OCI-LY7 (cell line): Measurements from ENCODE around the gene KCNC1. TPM values are rescaled to one million over a fixed set of nuclear protein-coding genes. Genes with fewer than 3 reads are reported as not detected.

Experiments
- BruUV-seq: library from RNA; stranded (reverse); fragments of 400-500 nt; replicated peaks from 2 replicates; lab custom pipeline; 2021; lab: Mats Ljungman, UMichigan
- CTCF ChIA-PET: fragments of 300-600 bp; sonication (Branson Sonifier 250); formaldehyde crosslinking; loops from one replicate; lab custom pipeline; 2022; ENCODE audit warnings: antibody characterized with exemption; ENCODE audit not compliant: unreplicated experiment; lab: Charles Lee
- POLR2A ChIA-PET: fragments of 300-600 bp; sonication (Branson Sonifier 250); formaldehyde crosslinking; loops from one replicate; lab custom pipeline; 2022; ENCODE audit warnings: antibody characterized with exemption; lab: Charles Lee
- DNase-seq: peaks from one replicate; pipeline ENCODE4 v3.0.0-alpha.2; 2015; ENCODE audit warnings: low spot score
- H2AFZ ChIP-seq: fragments of 200-600 bp; sonication (generic), shearing (Covaris generic); 2 replicates; pipeline ENCODE4 v1.6.1; 2014; ENCODE audit warnings: mild to moderate bottlenecking, antibody characterized with exemption, low read length, moderate library complexity
- H3K27ac ChIP-seq: fragments of 200-600 bp; sonication (generic); 2 replicates; pipeline ENCODE4 v1.5.1; 2014; ENCODE audit warnings: mixed run types, low read depth, mild to moderate bottlenecking, moderate library complexity, low read length, inconsistent platforms; ENCODE audit not compliant: poor library complexity, severe bottlenecking
- H3K36me3 ChIP-seq: fragments of 200-600 bp; sonication (generic); 2 replicates; pipeline ENCODE4 v1.6.1; 2014; ENCODE audit warnings: mild to moderate bottlenecking, antibody characterized with exemption, low read length, moderate library complexity, mixed read lengths; ENCODE audit not compliant: insufficient read depth
- H3K4me1 ChIP-seq: fragments of 200-600 bp; sonication (generic); 2 replicates; pipeline ENCODE4 v1.5.1; 2014; ENCODE audit warnings: mild to moderate bottlenecking, low read length; ENCODE audit not compliant: insufficient read depth, poor library complexity, severe bottlenecking
- H3K4me2 ChIP-seq: fragments of 200-600 bp; sonication (generic); 2 replicates; pipeline ENCODE4 v1.6.1; 2014; ENCODE audit warnings: mild to moderate bottlenecking, low read length
- H3K4me3 ChIP-seq: fragments of 200-600 bp; sonication (generic); 2 replicates; pipeline ENCODE4 v1.5.1; 2014; ENCODE audit warnings: mild to moderate bottlenecking, low read depth, low read length; ENCODE audit not compliant: poor library complexity, severe bottlenecking
- H3K79me2 ChIP-seq: fragments of 200-600 bp; sonication (generic); 2 replicates; pipeline ENCODE4 v1.6.1; 2016; ENCODE audit warnings: low read depth, mild to moderate bottlenecking, low read length, moderate library complexity, mixed read lengths; ENCODE audit not compliant: insufficient read depth
- H3K9me2 ChIP-seq: fragments of 200-600 bp; sonication (generic); 2 replicates; pipeline ENCODE4 v1.6.1; 2016; ENCODE audit warnings: mild to moderate bottlenecking, low read length, mixed read lengths; ENCODE audit not compliant: insufficient read depth
- H3K9me3 ChIP-seq: fragments of 200-600 bp; sonication (generic); 2 replicates; pipeline ENCODE4 v1.6.1; 2014; ENCODE audit warnings: mild to moderate bottlenecking, mixed run types, low read length, mixed read lengths
- H4K20me1 ChIP-seq: fragments of 200-600 bp; sonication (generic); 2 replicates; pipeline ENCODE4 v1.6.1; 2014; ENCODE audit warnings: mild to moderate bottlenecking, antibody characterized with exemption, low read length, moderate library complexity, mixed read lengths; ENCODE audit not compliant: insufficient read depth
- CTCF ChIP-seq: fragments of 200-600 bp; sonication (generic); conservative IDR thresholded peaks from 2 replicates; pipeline ENCODE4 v1.5.1; 2014; ENCODE audit warnings: mild to moderate bottlenecking, antibody characterized with exemption, low read length, moderate library complexity, mixed read lengths
- EZH2phosphoT487 ChIP-seq: fragments of 200-600 bp; sonication (generic); IDR thresholded peaks from 2 replicates; pipeline ENCODE4 v1.6.1; 2018; ENCODE audit warnings: low read depth, borderline replicate concordance, mild to moderate bottlenecking, mixed run types, antibody characterized with exemption, low read length, moderate library complexity, mixed read lengths
- intact Hi-C: fragments of 100-400 bp; cut with micrococcal nuclease; formaldehyde crosslinking; loops from one replicate; pipeline ENCODE4 v1.10.0; 2022; ENCODE audit not compliant: unreplicated experiment
- total RNA-seq, 2 experiments: library from RNA; depleted of rRNA in 1 of 2; stranded (reverse); fragments of >200 nt in 1 of 2; shearing (Covaris generic) in 1 of 2; gene quantifications; 2 replicates each; pipeline ENCODE4 v1.2.3, GENCODE V29; 2014 to 2022

KCNC1 gene
- total RNA-seq, 2 experiments from 2014 or later: not detected

- no TSS peak for BruUV-seq
These were observed 46.6 kb downstream of the KCNC1 start for GRCh38 chr11:17781221-17781620.

GRCh38 chr11:17781626-17782025 is 47.0 kb downstream of the KCNC1 start:
- TF ChIP-seq CTCF (no peak), EZH2phosphoT487 (no peak)
- H3K9me2 ChIP-seq: no peaks in the 10 kb centered on the region
- no peaks in the 10 kb centered on the region for H3K79me2 ChIP-seq
- H3K4me3 ChIP-seq: no peak overlapping the region
- no peak for DNase-seq
- intact Hi-C loops: no loop called here
- BruUV-seq: no TSS peak
- H3K27ac ChIP-seq: no peak overlapping the region
- H2AFZ ChIP-seq: no peak overlapping the region
- no peaks in the 10 kb centered on the region for H4K20me1 ChIP-seq
- H3K9me3 ChIP-seq: no peaks in the 10 kb centered on the region
- CTCF ChIA-PET: no interaction called here
- H3K4me1 ChIP-seq: no peaks in the 10 kb centered on the region
- H3K4me2 ChIP-seq: no peak overlapping the region
- POLR2A ChIA-PET: interaction anchor here (0.7 kb wide), 1 partner anchor 15 kb away, joined by 3 read pairs; no protein-coding TSS in a partner anchor
- H3K36me3 ChIP-seq: no peaks in the 10 kb centered on the region

More at GRCh38 chr11:17781221-17781620, 46.6 kb downstream of the KCNC1 start:
- TF ChIP-seq CTCF (no peak), EZH2phosphoT487 (no peak)
- H2AFZ ChIP-seq: no peak overlapping the region
- no peaks in the 10 kb centered on the region for H3K4me1 ChIP-seq
- no peaks in the 10 kb centered on the region for H4K20me1 ChIP-seq
- no peaks in the 10 kb centered on the region for H3K9me2 ChIP-seq
- no peak for DNase-seq
- no peaks in the 10 kb centered on the region for H3K36me3 ChIP-seq
- CTCF ChIA-PET: no interaction called here
- H3K9me3 ChIP-seq: no peaks in the 10 kb centered on the region
- H3K4me3 ChIP-seq: no peak overlapping the region
- intact Hi-C loops: no loop called here
- H3K27ac ChIP-seq: no peak overlapping the region
- H3K79me2 ChIP-seq: no peaks in the 10 kb centered on the region
- POLR2A ChIA-PET: interaction anchor here (0.7 kb wide), 1 partner anchor 14 kb away, joined by 3 read pairs; no protein-coding TSS in a partner anchor
- no peak overlapping the region for H3K4me2 ChIP-seq

- DNase-seq: no peak
- ChIA-PET POLR2A (interaction anchor here (0.7 kb wide), 1 partner anchor 15 kb away, joined by 3 read pairs; no protein-coding TSS in a partner anchor), CTCF (no interaction called here)
- Histone ChIP-seq H3K36me3 (no peaks in the 10 kb centered on the region), H3K4me3 (no peak overlapping the region), H2AFZ (no peak overlapping the region), H3K27ac (no peak overlapping the region), H3K4me2 (no peak overlapping the region), H3K9me2 (no peaks in the 10 kb centered on the region), H3K79me2 (no peaks in the 10 kb centered on the region), H3K9me3 (no peaks in the 10 kb centered on the region), H3K4me1 (no peaks in the 10 kb centered on the region), H4K20me1 (no peaks in the 10 kb centered on the region)
- intact Hi-C loops: no loop called here
- no TSS peak for BruUV-seq
- TF ChIP-seq CTCF: no peak
These were observed 47.6 kb downstream of the KCNC1 start for GRCh38 chr11:17782145-17782544.
